Measurements from ENCODE around the gene TRPM4. TPM values are rescaled to one million over a fixed set of nuclear protein-coding genes. Genes with fewer than 3 reads are reported as not detected.

Gene TRPM4
- total RNA-seq (2022; extraction: Qiagen RNA extraction), result 8.2 to 10.2 TPM (median 9.6 TPM) in 5 replicates

GRCh38 chr19:49157445-49158224, at the start of gene TRPM4:
TRPM4 (plus strand) TSS chr19:49157792; CDS start chr19:49157867, 75 bp downstream.

GRCh38 chr19:49113762-49114629, 43.6 kb upstream of the TRPM4 start, which contains the start of gene LIN7B:
LIN7B (plus strand) TSS chr19:49114370; CDS start chr19:49114405, 35 bp downstream.

GRCh38 chr19:49118565-49119410, 38.8 kb upstream of the TRPM4 start, which contains the start of gene C19orf73:
C19orf73 (minus strand) TSS chr19:49119143; CDS start chr19:49119022, 121 bp downstream.

GRCh38 chr19:49119411-49120324, 37.9 kb upstream of the TRPM4 start, which contains the start of gene PPFIA3:
PPFIA3 (plus strand) TSS chr19:49119544; CDS start chr19:49127874, 8,330 bp downstream.

GRCh38 chr19:49155005-49155819, 2.4 kb upstream of the TRPM4 start, which contains the start of gene HRC:
HRC (minus strand) TSS chr19:49155396; CDS start chr19:49155237, 159 bp downstream.

Other genes starting within 250 kb of the TRPM4 start
- gene DHDH, start 224.1 kb upstream of the TRPM4 start, total RNA-seq (2022; extraction: Qiagen RNA extraction), result 0.60 to 1.7 TPM (median 1.6 TPM) in 5 replicates
- 294 to 372 TPM (median 330 TPM) in 5 replicates for gene BAX, start 202.9 kb upstream of the TRPM4 start, total RNA-seq (2022; extraction: Qiagen RNA extraction)
- gene FTL, start 192.5 kb upstream of the TRPM4 start, total RNA-seq (2022; extraction: Qiagen RNA extraction), result 16,127 to 23,622 TPM (median 17,895 TPM) in 5 replicates
- 17.4 to 22.0 TPM (median 20.9 TPM) in 5 replicates for gene GYS1, start 164.5 kb upstream of the TRPM4 start, total RNA-seq (2022; extraction: Qiagen RNA extraction)
- 208 to 255 TPM (median 214 TPM) in 5 replicates for gene RUVBL2, start 163.9 kb upstream of the TRPM4 start, total RNA-seq (2022; extraction: Qiagen RNA extraction)
- gene LHB, start 140.7 kb upstream of the TRPM4 start, total RNA-seq (2022; extraction: Qiagen RNA extraction), result not detected in 5 replicates
- gene CGB3, start 133.5 kb upstream of the TRPM4 start, total RNA-seq (2022; extraction: Qiagen RNA extraction), result 0.18 TPM in 1 of 5 replicates, not detected in the others
- gene CGB2, start 125.9 kb upstream of the TRPM4 start, total RNA-seq (2022; extraction: Qiagen RNA extraction), result 0.20 to 0.61 TPM (median 0.21 TPM) in 3 of 5 replicates, not detected in the others
- not detected in 5 replicates for gene CGB1, start 120.9 kb upstream of the TRPM4 start, total RNA-seq (2022; extraction: Qiagen RNA extraction)
- 0.21 to 0.49 TPM (median 0.23 TPM) in 5 replicates for gene CGB5, start 113.9 kb upstream of the TRPM4 start, total RNA-seq (2022; extraction: Qiagen RNA extraction)
- gene CGB8, start 108.7 kb upstream of the TRPM4 start, total RNA-seq (2022; extraction: Qiagen RNA extraction), result 1.4 to 3.7 TPM (median 2.8 TPM) in 5 replicates
- gene CGB7, start 100.0 kb upstream of the TRPM4 start, total RNA-seq (2022; extraction: Qiagen RNA extraction), result 0.48 to 0.82 TPM (median 0.67 TPM) in 5 replicates
- gene NTF4, start 93.0 kb upstream of the TRPM4 start, total RNA-seq (2022; extraction: Qiagen RNA extraction), result 0.24 to 0.99 TPM (median 0.45 TPM) in 5 replicates
- gene KCNA7, start 85.1 kb upstream of the TRPM4 start, total RNA-seq (2022; extraction: Qiagen RNA extraction), result not detected in 5 replicates
- gene SNRNP70, start 72.3 kb upstream of the TRPM4 start, total RNA-seq (2022; extraction: Qiagen RNA extraction), result 306 to 331 TPM (median 309 TPM) in 5 replicates
- gene LIN7B, start 43.4 kb upstream of the TRPM4 start, total RNA-seq (2022; extraction: Qiagen RNA extraction), result 4.7 to 7.9 TPM (median 6.9 TPM) in 5 replicates
- 1.1 to 1.9 TPM (median 1.7 TPM) in 5 replicates for gene C19orf73, start 38.6 kb upstream of the TRPM4 start, total RNA-seq (2022; extraction: Qiagen RNA extraction)
- 4.7 to 8.1 TPM (median 7.0 TPM) in 5 replicates for gene PPFIA3, start 38.2 kb upstream of the TRPM4 start, total RNA-seq (2022; extraction: Qiagen RNA extraction)
- gene HRC, start 2.4 kb upstream of the TRPM4 start, total RNA-seq (2022; extraction: Qiagen RNA extraction), result 0.03 TPM in 1 of 5 replicates, not detected in the others
- gene SLC6A16, start 167.4 kb downstream of the TRPM4 start, total RNA-seq (2022; extraction: Qiagen RNA extraction), result 0.77 to 1.3 TPM (median 0.85 TPM) in 5 replicates
- gene CD37, start 177.6 kb downstream of the TRPM4 start, total RNA-seq (2022; extraction: Qiagen RNA extraction), result not detected in 5 replicates
- gene TEAD2, start 204.6 kb downstream of the TRPM4 start, total RNA-seq (2022; extraction: Qiagen RNA extraction), result 13.2 to 19.7 TPM (median 16.8 TPM) in 5 replicates
- 0.33 to 0.71 TPM (median 0.59 TPM) in 4 of 5 replicates, not detected in the other for gene DKKL1, start 206.1 kb downstream of the TRPM4 start, total RNA-seq (2022; extraction: Qiagen RNA extraction)
- 0.12 TPM in 1 of 5 replicates, not detected in the others for gene KASH5, start 230.5 kb downstream of the TRPM4 start, total RNA-seq (2022; extraction: Qiagen RNA extraction)

All from A549 treated with Hydrocortisone at 1 μM for 4 hours (cell line).